Activated T-cell treated with anti-CD3 and anti-CD28 coated beads, Interleukin-2, amount 50 U/mL, for 48 hours (primary cell): ENCODE data around the gene BCL2L1.
"Not testable (repeated sequence)": the region's sequence is repeated elsewhere in the genome, so short reads cannot be mapped to it uniquely, and the experiment has no call there.

ENCODE experiments used
- DNase-seq, 2 experiments: peaks; one replicate each; pipeline ENCODE4 v3.0.0-alpha.2; 2020

Gene BCL2L1

GRCh38 chr20:31642837-31643236, 79.8 kb downstream of the BCL2L1 start:
- no peak for DNase-seq

GRCh38 chr20:31641391-31641790, 81.3 kb downstream of the BCL2L1 start:
- no peak for DNase-seq

GRCh38 chr20:31640259-31640658, 82.4 kb downstream of the BCL2L1 start:
- DNase-seq, result no peak

- DNase-seq, result no peak
Observed at GRCh38 chr20:31638816-31639215, 83.9 kb downstream of the BCL2L1 start.

- no peak for DNase-seq
Observed at GRCh38 chr20:31638317-31638716, 84.4 kb downstream of the BCL2L1 start.

- no peak for DNase-seq
Observed at GRCh38 chr20:31637660-31638059, 85.0 kb downstream of the BCL2L1 start, which contains the start of gene COX4I2. Gene COX4I2 (plus strand): TSS chr20:31637912. CDS start chr20:31639018, 1,106 bp downstream.

GRCh38 chr20:31633339-31633914, 89.2 kb downstream of the BCL2L1 start:
- no peak for DNase-seq

- no peak for DNase-seq
Observed at GRCh38 chr20:31632548-31633338, 89.9 kb downstream of the BCL2L1 start.

- DNase-seq, result no peak
Observed at GRCh38 chr20:31630187-31630790, 92.4 kb downstream of the BCL2L1 start.

GRCh38 chr20:31628057-31628456, 94.6 kb downstream of the BCL2L1 start:
- not testable (repeated sequence) for DNase-seq

GRCh38 chr20:31626534-31626933, 96.1 kb downstream of the BCL2L1 start:
- not testable (repeated sequence) for DNase-seq

GRCh38 chr20:31623123-31623505, 99.6 kb downstream of the BCL2L1 start:
- DNase-seq, result not testable (repeated sequence)

GRCh38 chr20:31620246-31620645, 102.4 kb downstream of the BCL2L1 start:
- no peak for DNase-seq

GRCh38 chr20:31617432-31618104, 105.1 kb downstream of the BCL2L1 start:
- DNase-seq, result no peak

- no peak for DNase-seq
Observed at GRCh38 chr20:31615416-31615815, 107.3 kb downstream of the BCL2L1 start.
